ENCODE results near the gene ELFN1.

Gene ELFN1

GRCh38 chr7:1729773-1730172 lies 59.7 kb downstream of the ELFN1 start:
- Histone ChIP-seq H3K4me1 (no peaks in the 10 kb centered on the region), H3K36me3 (ENCODE audit: control insufficient read depth, insufficient read depth, low read length) (no peaks in the 10 kb centered on the region), H3K9me3 (ENCODE audit: control insufficient read depth, low read length) (no peaks in the 10 kb centered on the region), H3K27ac (no peak overlapping the region), H3K4me3 (ENCODE audit: low read depth, low read length) (no peak overlapping the region), H2AFZ (no peak overlapping the region), H3K79me2 (no peaks in the 10 kb centered on the region), H3K9ac (no peak overlapping the region), H3K4me2 (ENCODE audit: low read length) (no peak overlapping the region), H3K27me3 (ENCODE audit: control insufficient read depth, insufficient read depth, low read length) (peaks cover 2% of the 10 kb centered on the region)
- no peak for TF ChIP-seq CTCF (IDR thresholded peaks at IDR 0.05)

GRCh38 chr7:1732072-1732471 lies 62.0 kb downstream of the ELFN1 start:
- H3K79me2 ChIP-seq = no peaks in the 10 kb centered on the region
- no peaks in the 10 kb centered on the region for H3K9me3 ChIP-seq (ENCODE audit: control insufficient read depth, low read length)
- no peak overlapping the region for H3K4me2 ChIP-seq (ENCODE audit: low read length)
- no peaks in the 10 kb centered on the region for H3K4me1 ChIP-seq
- H2AFZ ChIP-seq = no peak overlapping the region
- H3K36me3 ChIP-seq (ENCODE audit: control insufficient read depth, insufficient read depth, low read length) = no peaks in the 10 kb centered on the region
- TF ChIP-seq CTCF (IDR thresholded peaks at IDR 0.05) = no peak
- no peaks in the 10 kb centered on the region for H3K27me3 ChIP-seq (ENCODE audit: control insufficient read depth, insufficient read depth, low read length)
- H3K4me3 ChIP-seq (ENCODE audit: low read depth, low read length) = no peak overlapping the region
- no peak overlapping the region for H3K9ac ChIP-seq
- H3K27ac ChIP-seq = no peak overlapping the region

- no peak overlapping the region for H3K4me2 ChIP-seq (ENCODE audit: low read length)
- no peaks in the 10 kb centered on the region for H3K4me1 ChIP-seq
- no peaks in the 10 kb centered on the region for H3K36me3 ChIP-seq (ENCODE audit: control insufficient read depth, insufficient read depth, low read length)
- no peaks in the 10 kb centered on the region for H3K9me3 ChIP-seq (ENCODE audit: control insufficient read depth, low read length)
- no peak for TF ChIP-seq CTCF (IDR thresholded peaks at IDR 0.05)
- H3K4me3 ChIP-seq (ENCODE audit: low read depth, low read length) = no peak overlapping the region
- no peaks in the 10 kb centered on the region for H3K27me3 ChIP-seq (ENCODE audit: control insufficient read depth, insufficient read depth, low read length)
- no peaks in the 10 kb centered on the region for H3K79me2 ChIP-seq
- H2AFZ ChIP-seq = no peak overlapping the region
- H3K9ac ChIP-seq = no peak overlapping the region
- no peak overlapping the region for H3K27ac ChIP-seq
Measured at GRCh38 chr7:1732645-1733044, 62.6 kb downstream of the ELFN1 start.

GRCh38 chr7:1733206-1733907 lies 63.3 kb downstream of the ELFN1 start:
- H3K27ac ChIP-seq = no peak overlapping the region
- no peak overlapping the region for H2AFZ ChIP-seq
- no peak overlapping the region for H3K4me3 ChIP-seq (ENCODE audit: low read depth, low read length)
- H3K9me3 ChIP-seq (ENCODE audit: control insufficient read depth, low read length) = no peaks in the 10 kb centered on the region
- no peaks in the 10 kb centered on the region for H3K27me3 ChIP-seq (ENCODE audit: control insufficient read depth, insufficient read depth, low read length)
- no peak for TF ChIP-seq CTCF (IDR thresholded peaks at IDR 0.05)
- no peaks in the 10 kb centered on the region for H3K36me3 ChIP-seq (ENCODE audit: control insufficient read depth, insufficient read depth, low read length)
- no peak overlapping the region for H3K9ac ChIP-seq
- H3K4me1 ChIP-seq = no peaks in the 10 kb centered on the region
- no peaks in the 10 kb centered on the region for H3K79me2 ChIP-seq
- no peak overlapping the region for H3K4me2 ChIP-seq (ENCODE audit: low read length)
